Effector CD8-positive, alpha-beta T cell (primary cell): ENCODE results near the gene PITHD1.
"Not testable (repeated sequence)": the region's sequence is repeated elsewhere in the genome, so short reads cannot be mapped to it uniquely, and the experiment has no call there.

Experiments used
- DNase-seq: peaks from one replicate; lab custom pipeline; 2025; lab: John Stamatoyannopoulos, UW

Gene PITHD1

GRCh38 chr1:23798662-23799142, 20.5 kb downstream of the PITHD1 start:
- DNase-seq, result no peak

GRCh38 chr1:23799255-23799569, 21.0 kb downstream of the PITHD1 start:
- DNase-seq, result no peak

GRCh38 chr1:23799570-23800399, 21.6 kb downstream of the PITHD1 start:
- no peak for DNase-seq

- DNase-seq, result peak; percentile 96
These were observed 22.5 kb downstream of the PITHD1 start, which contains the start of gene GALE for GRCh38 chr1:23800400-23801337. GALE (minus strand) TSS chr1:23800754; CDS start chr1:23799007, 1,747 bp downstream.

GRCh38 chr1:23801338-23801748, 23.1 kb downstream of the PITHD1 start:
- no peak for DNase-seq

- no peak for DNase-seq
These were observed 23.7 kb downstream of the PITHD1 start for GRCh38 chr1:23801876-23802275.

GRCh38 chr1:23802809-23803342, 24.7 kb downstream of the PITHD1 start:
- not testable (repeated sequence) for DNase-seq

GRCh38 chr1:23803674-23804073, 25.5 kb downstream of the PITHD1 start:
- DNase-seq, result no peak

- no peak for DNase-seq
These were observed 26.1 kb downstream of the PITHD1 start for GRCh38 chr1:23804183-23804835.

- no peak for DNase-seq
These were observed 26.8 kb downstream of the PITHD1 start for GRCh38 chr1:23805025-23805424.

- no peak for DNase-seq
These were observed 28.1 kb downstream of the PITHD1 start for GRCh38 chr1:23806280-23806679.

- no peak for DNase-seq
These were observed 29.2 kb downstream of the PITHD1 start for GRCh38 chr1:23807453-23807852.

- DNase-seq, result peak; percentile 63
These were observed 31.5 kb downstream of the PITHD1 start for GRCh38 chr1:23809751-23810171.

GRCh38 chr1:23810818-23811540, 32.8 kb downstream of the PITHD1 start:
- DNase-seq, result peak; percentile 20

- no peak for DNase-seq
These were observed 35.8 kb downstream of the PITHD1 start for GRCh38 chr1:23814016-23814415.

- no peak for DNase-seq
These were observed 38.1 kb downstream of the PITHD1 start for GRCh38 chr1:23816361-23816760.

GRCh38 chr1:23816906-23817305, 38.7 kb downstream of the PITHD1 start:
- no peak for DNase-seq

GRCh38 chr1:23817633-23818032, 39.4 kb downstream of the PITHD1 start:
- no peak for DNase-seq

GRCh38 chr1:23823767-23824166, 45.5 kb downstream of the PITHD1 start:
- DNase-seq, result no peak

GRCh38 chr1:23824711-23825075, 46.5 kb downstream of the PITHD1 start:
- DNase-seq, result no peak

GRCh38 chr1:23825076-23825761, 47.0 kb downstream of the PITHD1 start, which contains the start of gene HMGCL:
HMGCL (minus strand) TSS chr1:23825429; CDS start chr1:23825415, 14 bp downstream.
- DNase-seq, result peak; percentile 83
